GM12872 (cell line): Measurements from ENCODE around the gene ZNF613.

Source experiments
- TF ChIP-seq, protein P1 (sequence below): IDR thresholded peaks from 3 replicates; pipeline ENCODE4 v1.5.1; 2011; ENCODE audit warnings: low read depth, mild to moderate bottlenecking, low read length, moderate library complexity; ENCODE audit not compliant: insufficient read depth

ZNF613 gene

DNA sequence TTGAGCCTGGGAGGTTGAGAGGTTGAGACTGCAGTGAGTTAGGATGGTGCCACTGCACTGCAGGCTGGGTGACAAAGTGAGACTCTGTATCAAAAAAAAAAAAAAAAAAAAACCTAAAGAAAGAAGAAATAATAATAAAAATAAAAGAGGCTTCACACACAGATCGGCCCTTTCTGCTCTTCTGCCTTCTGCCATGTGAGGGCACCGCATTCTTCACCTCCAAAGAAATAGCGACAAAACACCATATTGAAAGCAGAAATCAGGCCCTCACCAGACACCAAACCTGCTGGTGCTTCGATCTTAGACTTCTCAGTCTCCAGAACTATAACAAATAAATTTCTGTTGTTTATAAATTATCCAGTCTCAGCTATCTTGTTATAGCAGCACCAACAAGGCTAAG, 25.4 kb upstream of the ZNF613 start:
- TF ChIP-seq, protein P1, sequence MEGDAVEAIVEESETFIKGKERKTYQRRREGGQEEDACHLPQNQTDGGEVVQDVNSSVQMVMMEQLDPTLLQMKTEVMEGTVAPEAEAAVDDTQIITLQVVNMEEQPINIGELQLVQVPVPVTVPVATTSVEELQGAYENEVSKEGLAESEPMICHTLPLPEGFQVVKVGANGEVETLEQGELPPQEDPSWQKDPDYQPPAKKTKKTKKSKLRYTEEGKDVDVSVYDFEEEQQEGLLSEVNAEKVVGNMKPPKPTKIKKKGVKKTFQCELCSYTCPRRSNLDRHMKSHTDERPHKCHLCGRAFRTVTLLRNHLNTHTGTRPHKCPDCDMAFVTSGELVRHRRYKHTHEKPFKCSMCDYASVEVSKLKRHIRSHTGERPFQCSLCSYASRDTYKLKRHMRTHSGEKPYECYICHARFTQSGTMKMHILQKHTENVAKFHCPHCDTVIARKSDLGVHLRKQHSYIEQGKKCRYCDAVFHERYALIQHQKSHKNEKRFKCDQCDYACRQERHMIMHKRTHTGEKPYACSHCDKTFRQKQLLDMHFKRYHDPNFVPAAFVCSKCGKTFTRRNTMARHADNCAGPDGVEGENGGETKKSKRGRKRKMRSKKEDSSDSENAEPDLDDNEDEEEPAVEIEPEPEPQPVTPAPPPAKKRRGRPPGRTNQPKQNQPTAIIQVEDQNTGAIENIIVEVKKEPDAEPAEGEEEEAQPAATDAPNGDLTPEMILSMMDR = no peak

DNA sequence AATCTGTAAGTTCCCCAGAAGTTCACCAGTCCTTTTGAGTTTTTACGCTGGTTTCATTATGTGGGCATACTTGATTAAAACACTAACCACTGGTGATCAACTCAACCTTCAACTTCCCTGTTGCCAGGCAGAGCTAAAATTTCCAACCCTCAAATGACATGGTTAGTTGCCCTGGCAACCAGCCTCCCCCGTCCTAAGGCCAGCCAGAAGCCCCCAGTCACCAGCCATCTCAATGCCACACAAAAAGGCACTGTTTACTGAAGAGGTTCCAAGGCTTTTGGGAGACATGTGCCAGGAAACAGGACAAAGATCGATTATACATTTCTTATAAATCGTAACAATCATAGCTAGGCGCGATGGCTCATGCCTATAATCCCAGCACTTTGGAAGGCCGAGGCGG, 24.1 kb upstream of the ZNF613 start:
- TF ChIP-seq, protein P1 = no peak

GRCh38 chr19:51904331-51905165, 22.7 kb upstream of the ZNF613 start, which contains the start of gene ZNF649:
ZNF649 (minus strand) TSS chr19:51905017; CDS start chr19:51900107, 4,910 bp downstream.
- TF ChIP-seq, protein P1 = no peak

DNA sequence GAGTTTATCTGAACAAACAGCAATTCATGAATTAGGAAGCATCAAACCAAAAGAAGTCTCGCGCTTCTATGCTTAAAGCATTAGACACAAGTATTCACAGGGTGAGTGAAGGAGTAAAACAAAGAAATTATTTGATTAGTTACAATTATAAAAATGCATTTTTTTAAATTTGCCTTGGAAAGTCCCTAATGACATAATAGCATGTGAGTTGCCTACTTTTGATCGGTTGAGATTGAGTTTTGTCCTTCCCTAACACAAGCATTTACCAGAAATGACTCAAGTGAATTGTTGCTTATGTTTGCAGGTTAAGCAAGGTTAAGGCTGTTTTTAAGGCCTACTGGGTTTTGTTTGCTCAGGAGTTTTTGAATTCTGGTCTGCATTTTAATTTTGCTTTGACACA, 22.1 kb upstream of the ZNF613 start:
- TF ChIP-seq, protein P1 = no peak

DNA sequence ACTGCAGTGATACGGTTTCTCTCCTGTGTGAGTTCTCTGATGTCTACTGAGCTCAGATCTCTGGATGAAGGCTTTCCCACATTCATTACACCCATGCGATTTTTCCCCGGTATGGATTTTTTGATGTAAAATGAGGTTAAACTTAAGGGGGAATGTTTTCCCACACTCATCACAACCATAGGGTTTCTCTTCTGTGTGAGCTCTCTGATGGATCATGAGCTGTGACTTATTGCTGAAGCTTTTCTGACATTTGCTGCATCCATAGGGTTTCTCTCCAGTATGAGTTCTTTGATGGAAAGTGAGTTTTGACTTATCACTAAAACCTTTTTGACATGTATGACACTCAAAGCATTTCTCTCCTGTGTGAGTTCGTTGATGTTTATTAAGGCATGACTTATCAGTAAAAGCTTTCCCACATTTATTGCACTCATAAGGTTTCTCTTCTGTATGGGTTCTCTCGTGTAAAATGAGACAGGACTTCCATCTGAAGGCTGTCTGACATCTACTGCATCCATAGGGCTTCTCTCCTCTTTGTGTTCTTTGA, 11.9 kb upstream of the ZNF613 start:
- TF ChIP-seq, protein P1 = no peak

DNA sequence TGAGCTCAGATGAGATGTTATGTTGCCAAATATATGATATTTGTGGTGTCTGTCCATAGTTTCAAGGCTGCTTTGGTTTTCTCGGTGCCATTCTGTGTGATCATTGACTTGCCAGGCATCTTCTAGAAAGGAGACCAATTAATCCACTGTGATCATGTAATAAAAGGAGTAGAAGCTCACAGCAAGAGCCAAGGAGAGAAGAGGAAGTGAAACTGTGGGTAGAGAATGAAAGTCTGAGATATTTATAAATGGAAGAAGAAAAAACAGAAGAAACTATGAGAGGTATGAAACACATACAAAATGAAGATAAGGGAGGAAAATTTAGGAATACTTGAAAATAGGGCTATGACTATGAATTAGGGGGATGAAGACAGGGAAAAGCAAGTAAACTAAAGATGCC, 11.1 kb upstream of the ZNF613 start:
- TF ChIP-seq, protein P1 = no peak

GRCh38 chr19:51919606-51920005, 7.7 kb upstream of the ZNF613 start:
- TF ChIP-seq, protein P1 = no peak
